Left kidney (tissue), 2 donors: ENCODE measurements around the gene ADI1. TPM values are rescaled to one million over a fixed set of nuclear protein-coding genes. Genes with fewer than 3 reads are reported as not detected.
"Not testable (repeated sequence)": the region's sequence is repeated elsewhere in the genome, so short reads cannot be mapped to it uniquely, and the experiment has no call there.

Experiments
- DNase-seq: peaks from one replicate; pipeline ENCODE4 v3.0.0-alpha.2; 2013
- polyA plus RNA-seq: library from polyadenylated mRNA; unstranded; fragments of 120-200 nt; gene quantifications from one replicate; pipeline ENCODE4 v1.2.1, GENCODE V29; 2013; ENCODE audit not compliant: insufficient read length

The ADI1 gene
- polyA plus RNA-seq, 1 donor: 72.0 TPM

- no peak for DNase-seq
These were observed 24.2 kb downstream of the ADI1 start for GRCh38 chr2:3494984-3495666.

GRCh38 chr2:3493615-3494007 lies 25.7 kb downstream of the ADI1 start:
- peak; percentile 82 for DNase-seq

- peak; percentile 34 for DNase-seq
These were observed 26.2 kb downstream of the ADI1 start for GRCh38 chr2:3492951-3493614.

- not testable (repeated sequence) for DNase-seq
These were observed 26.9 kb downstream of the ADI1 start for GRCh38 chr2:3492475-3492787.

GRCh38 chr2:3491716-3492474 lies 27.4 kb downstream of the ADI1 start:
- DNase-seq: no peak

- DNase-seq: no peak
These were observed 28.0 kb downstream of the ADI1 start for GRCh38 chr2:3491306-3491705.

- DNase-seq: no peak
These were observed 28.9 kb downstream of the ADI1 start for GRCh38 chr2:3490191-3491170.

GRCh38 chr2:3489764-3490115 lies 29.6 kb downstream of the ADI1 start:
- DNase-seq: no peak

- peak; percentile 60 for DNase-seq
These were observed 30.2 kb downstream of the ADI1 start for GRCh38 chr2:3488855-3489763.

- DNase-seq: no peak
These were observed 31.2 kb downstream of the ADI1 start for GRCh38 chr2:3488061-3488531.

GRCh38 chr2:3487432-3487831 lies 31.9 kb downstream of the ADI1 start:
- DNase-seq: no peak

- no peak for DNase-seq
These were observed 32.3 kb downstream of the ADI1 start for GRCh38 chr2:3487028-3487425.

- no peak for DNase-seq
These were observed 33.0 kb downstream of the ADI1 start for GRCh38 chr2:3486047-3487027.

- no peak for DNase-seq
These were observed 34.2 kb downstream of the ADI1 start for GRCh38 chr2:3485166-3485565.

- no peak for DNase-seq
These were observed 35.1 kb downstream of the ADI1 start for GRCh38 chr2:3483986-3484960.

- peak; percentile 73 for DNase-seq
These were observed 35.9 kb downstream of the ADI1 start for GRCh38 chr2:3483227-3483985.

GRCh38 chr2:3482363-3482821 lies 36.9 kb downstream of the ADI1 start:
- DNase-seq: no peak
